Measurements from ENCODE around the gene EZH1.

EZH1 gene

GRCh38 chr17:42709561-42709960 lies 35.3 kb downstream of the EZH1 start:
- DNase-seq (ENCODE audit: low read depth): no peak

GRCh38 chr17:42708588-42708987 lies 36.3 kb downstream of the EZH1 start:
- DNase-seq (ENCODE audit: low read depth): no peak

- DNase-seq (ENCODE audit: low read depth): no peak
Observed at GRCh38 chr17:42706732-42707131, 38.1 kb downstream of the EZH1 start.

GRCh38 chr17:42704837-42705494 lies 39.9 kb downstream of the EZH1 start:
- no peak for DNase-seq (ENCODE audit: low read depth)

GRCh38 chr17:42704490-42704836 lies 40.4 kb downstream of the EZH1 start:
- DNase-seq (ENCODE audit: low read depth): no peak

- DNase-seq (ENCODE audit: low read depth): no peak
Observed at GRCh38 chr17:42702446-42702845, 42.4 kb downstream of the EZH1 start.

- DNase-seq (ENCODE audit: low read depth): no peak
Observed at GRCh38 chr17:42700586-42701289, 44.1 kb downstream of the EZH1 start.

- DNase-seq (ENCODE audit: low read depth): no peak
Observed at GRCh38 chr17:42699415-42699740, 45.5 kb downstream of the EZH1 start.

GRCh38 chr17:42698736-42699414 lies 46.0 kb downstream of the EZH1 start:
- DNase-seq (ENCODE audit: low read depth): peak; percentile 89

- DNase-seq (ENCODE audit: low read depth): no peak
Observed at GRCh38 chr17:42697108-42697811, 47.6 kb downstream of the EZH1 start.

GRCh38 chr17:42695500-42695899 lies 49.3 kb downstream of the EZH1 start:
- DNase-seq (ENCODE audit: low read depth): no peak

- no peak for DNase-seq (ENCODE audit: low read depth)
Observed at GRCh38 chr17:42694524-42694923, 50.3 kb downstream of the EZH1 start.

GRCh38 chr17:42692489-42692888 lies 52.4 kb downstream of the EZH1 start:
- no peak for DNase-seq (ENCODE audit: low read depth)

GRCh38 chr17:42691021-42691545 lies 53.8 kb downstream of the EZH1 start:
- DNase-seq (ENCODE audit: low read depth): no peak

GRCh38 chr17:42690596-42690995 lies 54.2 kb downstream of the EZH1 start:
- DNase-seq (ENCODE audit: low read depth): no peak

- DNase-seq (ENCODE audit: low read depth): no peak
Observed at GRCh38 chr17:42687707-42688320, 57.0 kb downstream of the EZH1 start.

- no peak for DNase-seq (ENCODE audit: low read depth)
Observed at GRCh38 chr17:42686520-42687128, 58.2 kb downstream of the EZH1 start.

- no peak for DNase-seq (ENCODE audit: low read depth)
Observed at GRCh38 chr17:42685831-42686230, 59.0 kb downstream of the EZH1 start.

- DNase-seq (ENCODE audit: low read depth): no peak
Observed at GRCh38 chr17:42684929-42685556, 59.8 kb downstream of the EZH1 start.

GRCh38 chr17:42683407-42684034 lies 61.3 kb downstream of the EZH1 start:
- DNase-seq (ENCODE audit: low read depth): peak; percentile 42
